ENCODE data around the gene LIMCH1. TPM values are rescaled to one million over a fixed set of nuclear protein-coding genes. Genes with fewer than 3 reads are reported as not detected.

LIMCH1 gene
- total and polyA plus RNA-seq, 2 of the 8 experiments (the other 6 are each of a cell fraction or from before 2014, with no cell fraction given), result 2.7 to 3.0 TPM

- no peak for FAIRE-seq
- Histone ChIP-seq H3K27ac (ENCODE audit: low read depth, low read length) (no peak overlapping the region), H2AFZ (ENCODE audit: low read length) (no peak overlapping the region), H3K23ac (ENCODE audit: insufficient read length) (no peak overlapping the region), H4K91ac (replicated peaks; ENCODE audit: insufficient read length, low read length) (no peak overlapping the region), H3K23me2 (ENCODE audit: low read depth, low read length) (no peaks in the 10 kb centered on the region), H3K79me2 (ENCODE audit: control insufficient read depth in 1 of 2, insufficient read depth in 2 of 2, low read length in 2 of 2) (no peaks in the 10 kb centered on the region), H2BK15ac (ENCODE audit: low read length) (no peak overlapping the region), H3K4me2 (ENCODE audit: insufficient read depth in 1 of 2, low read depth in 2 of 2, low read length in 2 of 2) (no peak overlapping the region), H3K4me1 (replicated peaks in 1 of 4; ENCODE audit: control insufficient read depth in 3 of 4, insufficient read depth in 4 of 4, low read length in 3 of 4) (no peaks in the 10 kb centered on the region), H2BK120ac (replicated peaks; ENCODE audit: low read depth, low read length) (no peak overlapping the region), H3K4me3 (ENCODE audit: extremely low read depth in 1 of 4, insufficient read depth in 2 of 4, low read depth in 3 of 4, low read length in 4 of 4) (no peak overlapping the region), H3K9me3 (ENCODE audit: insufficient read depth in 2 of 2, low read depth in 1 of 2, low read length in 1 of 2) (no peaks in the 10 kb centered on the region), H3K36me3 (ENCODE audit: control insufficient read depth in 2 of 4, insufficient read depth in 4 of 4, low read length in 3 of 4) (no peaks in the 10 kb centered on the region; a peak in 1 of 8 replicates), H4K8ac (ENCODE audit: extremely low read depth, insufficient read depth, low read length) (no peak overlapping the region), H2BK12ac (ENCODE audit: low read depth, low read length) (no peak overlapping the region), H2BK20ac (ENCODE audit: low read length) (no peak overlapping the region), H3K56ac (replicated peaks; ENCODE audit: insufficient read length, low read depth, low read length) (no peak overlapping the region), H3K14ac (ENCODE audit: insufficient read length) (no peak overlapping the region), H4K5ac (ENCODE audit: insufficient read length, low read depth, low read length) (no peak overlapping the region), H3K18ac (ENCODE audit: extremely low read depth, low read length) (no peak overlapping the region), H3K79me1 (ENCODE audit: low read depth, low read length) (no peaks in the 10 kb centered on the region), H3K4ac (replicated peaks; ENCODE audit: insufficient read length, low read depth, low read length) (no peak overlapping the region), H2AK5ac (ENCODE audit: low read depth, low read length) (no peak overlapping the region; the same call in 1 of the 2 replicates), H2BK5ac (ENCODE audit: low read depth, low read length) (no peak overlapping the region), H3K9ac (replicated peaks in 1 of 4; ENCODE audit: extremely low read depth in 1 of 4, low read depth in 3 of 4, low read length in 3 of 4) (no peak overlapping the region), H3K27me3 (replicated peaks in 1 of 4; ENCODE audit: control insufficient read depth in 3 of 4, extremely low read depth in 1 of 4, insufficient read depth in 3 of 4, low read length in 3 of 4) (no peaks in the 10 kb centered on the region), H4K20me1 (replicated peaks in 1 of 2; ENCODE audit: control insufficient read depth in 1 of 2, insufficient read depth in 2 of 2, low read length in 2 of 2) (no peaks in the 10 kb centered on the region)
- WGBS, 2 experiments (ENCODE audit: extremely low coverage in 1 of 2, insufficient coverage in 1 of 2, insufficient read length in 1 of 2, insufficient replicate concordance in 2 of 2, low coverage in 1 of 2, low lambda C conversion rate in 2 of 2, missing lambda C conversion rate in 1 of 2), result 91% methylated on average over 2 of the region's 2 CpGs; no CpG with 5 or more reads in 1 of the 2 experiments
- ChIA-PET POLR2A (ENCODE audit: partially characterized antibody) (no interaction called here), CTCF (ENCODE audit: partially characterized antibody) (interaction anchor here (1.5 kb wide), 1 partner anchor 19 kb away, joined by 4 read pairs; no protein-coding TSS in a partner anchor)
- no peak for DNase-seq (ENCODE audit: low read depth in 1 of 2, low spot score in 2 of 2)
- TF ChIP-seq, protein P1, sequence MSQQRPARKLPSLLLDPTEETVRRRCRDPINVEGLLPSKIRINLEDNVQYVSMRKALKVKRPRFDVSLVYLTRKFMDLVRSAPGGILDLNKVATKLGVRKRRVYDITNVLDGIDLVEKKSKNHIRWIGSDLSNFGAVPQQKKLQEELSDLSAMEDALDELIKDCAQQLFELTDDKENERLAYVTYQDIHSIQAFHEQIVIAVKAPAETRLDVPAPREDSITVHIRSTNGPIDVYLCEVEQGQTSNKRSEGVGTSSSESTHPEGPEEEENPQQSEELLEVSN (IDR thresholded peaks at IDR 0.05), result no peak
- no peak for TF ChIP-seq SIX5 (IDR thresholded peaks at IDR 0.05; ENCODE audit: low read depth, low read length)
- TF ChIP-seq CBX8 (IDR thresholded peaks at IDR 0.05; ENCODE audit: borderline replicate concordance, low read depth, low read length), result no peak
- TF ChIP-seq RFX5 (IDR thresholded peaks at IDR 0.05; ENCODE audit: borderline replicate concordance, low read depth, low read length), result no peak
- no peak for TF ChIP-seq TEAD4 (IDR thresholded peaks at IDR 0.05; ENCODE audit: low read depth, low read length)
- TF ChIP-seq POLR2AphosphoS5 (IDR thresholded peaks at IDR 0.05; ENCODE audit: low read depth, low read length), result no peak
- TF ChIP-seq BACH1 (IDR thresholded peaks at IDR 0.05; ENCODE audit: low read length), result no peak
- TF ChIP-seq SP4 (IDR thresholded peaks at IDR 0.05; ENCODE audit: low read length), result no peak
- no peak for TF ChIP-seq POU5F1 (IDR thresholded peaks at IDR 0.05; ENCODE audit: low read depth, low read length)
- TF ChIP-seq KDM4A (IDR thresholded peaks at IDR 0.05; ENCODE audit: low read depth, low read length, severe bottlenecking), result no peak
- no peak for TF ChIP-seq TAF7 (optimal IDR thresholded peaks at IDR 0.05; ENCODE audit: borderline replicate concordance, low read depth, low read length)
- TF ChIP-seq, protein P2, sequence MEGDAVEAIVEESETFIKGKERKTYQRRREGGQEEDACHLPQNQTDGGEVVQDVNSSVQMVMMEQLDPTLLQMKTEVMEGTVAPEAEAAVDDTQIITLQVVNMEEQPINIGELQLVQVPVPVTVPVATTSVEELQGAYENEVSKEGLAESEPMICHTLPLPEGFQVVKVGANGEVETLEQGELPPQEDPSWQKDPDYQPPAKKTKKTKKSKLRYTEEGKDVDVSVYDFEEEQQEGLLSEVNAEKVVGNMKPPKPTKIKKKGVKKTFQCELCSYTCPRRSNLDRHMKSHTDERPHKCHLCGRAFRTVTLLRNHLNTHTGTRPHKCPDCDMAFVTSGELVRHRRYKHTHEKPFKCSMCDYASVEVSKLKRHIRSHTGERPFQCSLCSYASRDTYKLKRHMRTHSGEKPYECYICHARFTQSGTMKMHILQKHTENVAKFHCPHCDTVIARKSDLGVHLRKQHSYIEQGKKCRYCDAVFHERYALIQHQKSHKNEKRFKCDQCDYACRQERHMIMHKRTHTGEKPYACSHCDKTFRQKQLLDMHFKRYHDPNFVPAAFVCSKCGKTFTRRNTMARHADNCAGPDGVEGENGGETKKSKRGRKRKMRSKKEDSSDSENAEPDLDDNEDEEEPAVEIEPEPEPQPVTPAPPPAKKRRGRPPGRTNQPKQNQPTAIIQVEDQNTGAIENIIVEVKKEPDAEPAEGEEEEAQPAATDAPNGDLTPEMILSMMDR (IDR thresholded peaks at IDR 0.05; ENCODE audit: control extremely low read depth in 1 of 3, insufficient read depth in 1 of 3, low read depth in 1 of 3, low read length in 3 of 3), result no peak
Observed at GRCh38 chr4:41681054-41681453, 143.1 kb downstream of the LIMCH1 start.
